Astrocyte (in vitro differentiated cells and primary cell): ENCODE data around the gene NPVF. TPM values are rescaled to one million over a fixed set of nuclear protein-coding genes. Genes with fewer than 3 reads are reported as not detected.

Source experiments
- DNase-seq: peaks from one replicate; pipeline ENCODE4 v3.0.0-alpha.2; 2010; ENCODE audit warnings: low read depth
- FAIRE-seq: peaks from 2 replicates; lab custom pipeline; 2011; peaks lifted over from hg19 to GRCh38; lab: Jason Lieb, UNC
- H2AFZ ChIP-seq: 2 replicates; pipeline ENCODE4 v1.6.0; 2012; ENCODE audit warnings: low read depth, low read length, inconsistent platforms
- H3K27ac ChIP-seq: 2 replicates; pipeline ENCODE4 v1.5.1; 2011; ENCODE audit warnings: low read depth, low read length, inconsistent platforms
- H3K27me3 ChIP-seq: 2 replicates; pipeline ENCODE4 v1.6.0; 2011; ENCODE audit warnings: low read length, inconsistent platforms; ENCODE audit not compliant: insufficient read depth
- H3K36me3 ChIP-seq: 2 replicates; pipeline ENCODE4 v1.5.1; 2011; ENCODE audit warnings: low read length, inconsistent platforms; ENCODE audit not compliant: insufficient read depth
- H3K4me1 ChIP-seq: 2 replicates; pipeline ENCODE4 v1.5.1; 2011; ENCODE audit warnings: low read length, inconsistent platforms; ENCODE audit not compliant: insufficient read depth
- H3K4me2 ChIP-seq: 2 replicates; pipeline ENCODE4 v1.6.0; 2012; ENCODE audit warnings: low read length, inconsistent platforms
- H3K4me3 ChIP-seq: 2 replicates; pipeline ENCODE4 v1.5.1; 2011; ENCODE audit warnings: low read depth, mild to moderate bottlenecking, low read length, inconsistent platforms; ENCODE audit not compliant: insufficient read depth
- H3K79me2 ChIP-seq: 2 replicates; pipeline ENCODE4 v1.6.0; 2012; ENCODE audit warnings: mild to moderate bottlenecking, low read length, inconsistent platforms; ENCODE audit not compliant: insufficient read depth
- H3K9ac ChIP-seq: 2 replicates; pipeline ENCODE4 v1.6.0; 2012; ENCODE audit warnings: mild to moderate bottlenecking, low read length, inconsistent platforms
- H3K9me3 ChIP-seq: 2 replicates; pipeline ENCODE4 v1.5.1; 2012; ENCODE audit warnings: low read depth, mild to moderate bottlenecking, low read length, inconsistent platforms; ENCODE audit not compliant: insufficient read depth
- H4K20me1 ChIP-seq: 2 replicates; pipeline ENCODE4 v1.6.0; 2012; ENCODE audit warnings: low read length, inconsistent platforms; ENCODE audit not compliant: insufficient read depth
- H3K27ac Mint-ChIP-seq: one replicate; pipeline ENCODE4 v1.8.0; 2021; ENCODE audit warnings: mild to moderate bottlenecking, mixed read lengths; ENCODE audit not compliant: unreplicated experiment
- H3K27me3 Mint-ChIP-seq: one replicate; pipeline ENCODE4 v1.8.0; 2021; ENCODE audit warnings: low read depth, mixed read lengths; ENCODE audit not compliant: unreplicated experiment
- H3K36me3 Mint-ChIP-seq: one replicate; pipeline ENCODE4 v1.8.0; 2021; ENCODE audit warnings: low read depth, mixed read lengths; ENCODE audit not compliant: unreplicated experiment
- H3K4me1 Mint-ChIP-seq: one replicate; pipeline ENCODE4 v1.8.0; 2021; ENCODE audit warnings: low read depth, mixed read lengths; ENCODE audit not compliant: unreplicated experiment
- H3K4me3 Mint-ChIP-seq: one replicate; pipeline ENCODE4 v1.8.0; 2021; ENCODE audit warnings: mild to moderate bottlenecking, moderate library complexity, mixed read lengths; ENCODE audit not compliant: unreplicated experiment
- H3K9me3 Mint-ChIP-seq: one replicate; pipeline ENCODE4 v1.8.0; 2021; ENCODE audit warnings: mild to moderate bottlenecking, mixed read lengths; ENCODE audit not compliant: unreplicated experiment
- EZH2 ChIP-seq: IDR thresholded peaks from 2 replicates; pipeline ENCODE4 v1.6.1; 2012; ENCODE audit warnings: mild to moderate bottlenecking, low read length, inconsistent platforms; ENCODE audit not compliant: insufficient read depth
- total RNA-seq: library from RNA; stranded (reverse); gene quantifications from 2 replicates; pipeline ENCODE4 v1.2.1, GENCODE V29; 2021
- TF ChIP-seq, protein P1 (sequence below): IDR thresholded peaks from 2 replicates; pipeline ENCODE4 v1.5.1; 2011; ENCODE audit warnings: low read depth, mild to moderate bottlenecking, inconsistent platforms, low read length, moderate library complexity; ENCODE audit not compliant: insufficient read depth

The NPVF gene
- total RNA-seq, 1 donor from 2014 or later = not detected

DNA sequence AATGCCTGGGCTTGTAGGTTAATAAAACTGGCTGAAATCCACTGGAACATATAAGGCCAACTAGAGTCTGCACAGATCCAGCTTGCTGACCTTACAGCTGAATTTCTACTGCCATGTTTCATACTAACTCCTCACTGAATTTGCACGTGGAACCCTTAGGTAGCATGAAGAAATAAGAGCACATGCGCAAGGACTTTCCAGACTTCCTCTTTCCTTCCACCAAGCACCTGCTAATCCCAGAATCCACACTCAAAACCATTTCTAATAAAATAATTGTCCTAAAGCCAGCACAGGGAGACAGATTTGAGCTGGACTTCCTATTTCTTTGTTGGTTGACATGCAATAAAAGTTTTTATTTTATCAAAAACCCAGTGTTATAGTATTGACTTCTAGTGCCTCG is 46.8 kb downstream of the NPVF start:
- H3K4me3 Mint-ChIP-seq = peak overlapping the region; percentile 84
- FAIRE-seq = no peak

DNA sequence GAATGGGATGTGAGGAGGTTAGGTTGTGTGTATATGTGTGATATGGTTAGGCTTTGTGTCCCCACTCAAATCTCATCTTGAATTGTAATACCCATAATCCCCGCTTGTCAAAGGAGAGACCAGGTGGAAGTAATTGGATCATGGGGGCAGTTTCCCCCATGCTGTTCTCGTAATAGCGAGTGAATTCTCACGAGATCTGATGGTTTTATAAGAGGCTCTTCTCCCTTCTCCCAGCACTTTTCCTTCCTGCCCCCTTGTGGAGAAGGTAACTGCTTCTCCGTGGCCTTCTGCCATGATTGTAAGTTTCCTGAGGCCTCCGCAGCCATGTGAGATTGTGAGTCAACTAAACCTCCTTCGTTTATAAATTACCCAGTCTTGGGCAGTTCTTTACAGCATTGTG is 47.3 kb downstream of the NPVF start:
- H3K27me3 ChIP-seq = no peaks in the 10 kb centered on the region
- no peaks in the 10 kb centered on the region for H3K4me1 ChIP-seq
- no peaks in the 10 kb centered on the region for H3K79me2 ChIP-seq
- no peaks in the 10 kb centered on the region for H3K9me3 ChIP-seq
- H3K4me3 ChIP-seq = no peak overlapping the region
- no peak for FAIRE-seq
- H3K4me2 ChIP-seq = peak overlapping the region; percentile 84
- no peaks in the 10 kb centered on the region for H3K9me3 Mint-ChIP-seq
- H3K4me1 Mint-ChIP-seq = no peaks in the 10 kb centered on the region
- peak overlapping the region; percentile 87 for H2AFZ ChIP-seq
- no peak overlapping the region for H3K27ac ChIP-seq
- TF ChIP-seq, protein P1, sequence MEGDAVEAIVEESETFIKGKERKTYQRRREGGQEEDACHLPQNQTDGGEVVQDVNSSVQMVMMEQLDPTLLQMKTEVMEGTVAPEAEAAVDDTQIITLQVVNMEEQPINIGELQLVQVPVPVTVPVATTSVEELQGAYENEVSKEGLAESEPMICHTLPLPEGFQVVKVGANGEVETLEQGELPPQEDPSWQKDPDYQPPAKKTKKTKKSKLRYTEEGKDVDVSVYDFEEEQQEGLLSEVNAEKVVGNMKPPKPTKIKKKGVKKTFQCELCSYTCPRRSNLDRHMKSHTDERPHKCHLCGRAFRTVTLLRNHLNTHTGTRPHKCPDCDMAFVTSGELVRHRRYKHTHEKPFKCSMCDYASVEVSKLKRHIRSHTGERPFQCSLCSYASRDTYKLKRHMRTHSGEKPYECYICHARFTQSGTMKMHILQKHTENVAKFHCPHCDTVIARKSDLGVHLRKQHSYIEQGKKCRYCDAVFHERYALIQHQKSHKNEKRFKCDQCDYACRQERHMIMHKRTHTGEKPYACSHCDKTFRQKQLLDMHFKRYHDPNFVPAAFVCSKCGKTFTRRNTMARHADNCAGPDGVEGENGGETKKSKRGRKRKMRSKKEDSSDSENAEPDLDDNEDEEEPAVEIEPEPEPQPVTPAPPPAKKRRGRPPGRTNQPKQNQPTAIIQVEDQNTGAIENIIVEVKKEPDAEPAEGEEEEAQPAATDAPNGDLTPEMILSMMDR = no peak
- no peak for TF ChIP-seq EZH2
- H3K9ac ChIP-seq = no peak overlapping the region
- no peaks in the 10 kb centered on the region for H3K36me3 Mint-ChIP-seq
- peak overlapping the region; percentile 84 for H3K4me3 Mint-ChIP-seq
- H3K27ac Mint-ChIP-seq = no peak overlapping the region
- no peaks in the 10 kb centered on the region for H4K20me1 ChIP-seq
- no peaks in the 10 kb centered on the region for H3K36me3 ChIP-seq
- H3K27me3 Mint-ChIP-seq = no peaks in the 10 kb centered on the region
- no peak for DNase-seq

More for the DNA sequence above, 46.8 kb downstream of the NPVF start:
- Histone ChIP-seq H2AFZ (no peak overlapping the region), H3K79me2 (no peaks in the 10 kb centered on the region), H3K4me2 (no peak overlapping the region), H3K9ac (no peak overlapping the region), H3K27ac (no peak overlapping the region), H4K20me1 (no peaks in the 10 kb centered on the region), H3K36me3 (no peaks in the 10 kb centered on the region), H3K4me3 (no peak overlapping the region), H3K27me3 (no peaks in the 10 kb centered on the region), H3K9me3 (no peaks in the 10 kb centered on the region), H3K4me1 (no peaks in the 10 kb centered on the region)
- Mint-ChIP-seq H3K36me3 (no peaks in the 10 kb centered on the region), H3K27ac (no peak overlapping the region), H3K27me3 (no peaks in the 10 kb centered on the region), H3K9me3 (no peaks in the 10 kb centered on the region), H3K4me1 (no peaks in the 10 kb centered on the region)
- TF ChIP-seq EZH2 = no peak
- TF ChIP-seq, protein P1 = no peak
- no peak for DNase-seq

DNA sequence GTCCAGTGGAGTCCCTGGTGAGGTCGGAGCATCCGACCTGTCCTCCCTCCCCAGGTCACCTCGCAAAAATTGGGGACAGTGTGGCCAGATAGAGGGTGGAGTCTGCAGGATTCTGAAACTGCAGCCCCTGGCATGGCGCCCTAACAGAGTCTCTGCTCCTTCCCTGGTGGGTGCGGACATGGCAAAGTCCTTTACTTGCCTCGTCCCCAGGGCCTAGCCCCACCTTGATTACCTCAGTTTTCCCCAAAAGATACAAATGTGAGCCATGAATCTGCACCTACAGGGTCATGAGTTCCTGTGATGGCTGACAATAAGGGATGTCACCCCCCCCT is 47.7 kb downstream of the NPVF start:
- H3K4me3 ChIP-seq = peak overlapping the region; percentile 60
- H3K4me1 Mint-ChIP-seq = no peaks in the 10 kb centered on the region

More for the DNA sequence above, 47.7 kb downstream of the NPVF start:
- Histone ChIP-seq H3K79me2 (no peaks in the 10 kb centered on the region), H3K9ac (peak overlapping the region; percentile 58), H3K9me3 (no peaks in the 10 kb centered on the region), H3K4me1 (no peaks in the 10 kb centered on the region), H4K20me1 (no peaks in the 10 kb centered on the region), H2AFZ (peak overlapping the region; percentile 87), H3K36me3 (no peaks in the 10 kb centered on the region), H3K27me3 (no peaks in the 10 kb centered on the region), H3K4me2 (peak overlapping the region; percentile 84), H3K27ac (no peak overlapping the region)
- DNase-seq (no peak), FAIRE-seq (no peak)
- Mint-ChIP-seq H3K27ac (no peak overlapping the region), H3K36me3 (no peaks in the 10 kb centered on the region), H3K4me3 (peak overlapping the region; percentile 84), H3K9me3 (no peaks in the 10 kb centered on the region), H3K27me3 (no peaks in the 10 kb centered on the region)
- TF ChIP-seq EZH2 = no peak
- TF ChIP-seq, protein P1 = no peak
